Measurements from ENCODE around the gene NCKAP5. TPM values are rescaled to one million over a fixed set of nuclear protein-coding genes. Genes with fewer than 3 reads are reported as not detected.

NCKAP5 gene
- total and polyA plus RNA-seq, 2 of the 13 experiments (the other 11 are each of a cell fraction or from before 2014, with no cell fraction given): 0.01 TPM; not detected in 1

- TF ChIP-seq ZNF513 (CRISPR knock-in tag; conservative IDR thresholded peaks at IDR 0.05): no peak
- TF ChIP-seq ETV6 (CRISPR knock-in tag; conservative IDR thresholded peaks at IDR 0.05): no peak
- TF ChIP-seq DBP (CRISPR knock-in tag; IDR thresholded peaks at IDR 0.05; ENCODE audit: not compliant biosample characterization): no peak
- TF ChIP-seq CBX2 (IDR thresholded peaks at IDR 0.05; ENCODE audit: low read depth, low read length): no peak
- no peak for TF ChIP-seq CBX2 (CRISPR knock-in tag; IDR thresholded peaks at IDR 0.05; ENCODE audit: low read depth)
- TF ChIP-seq ZNF773 (CRISPR knock-in tag; IDR thresholded peaks at IDR 0.05; ENCODE audit: borderline replicate concordance): no peak
- no peak for TF ChIP-seq LBX2 (CRISPR knock-in tag; IDR thresholded peaks at IDR 0.05; ENCODE audit: borderline replicate concordance)
- no peak for TF ChIP-seq EP300 (IDR thresholded peaks at IDR 0.05; ENCODE audit: low read depth in 2 of 2, low read length in 2 of 2)
- TF ChIP-seq EP300 (CRISPR knock-in tag; IDR thresholded peaks at IDR 0.05; ENCODE audit: borderline replicate concordance): no peak
Measured at GRCh38 chr2:133568172-133568571, at the start of gene NCKAP5 (continued).

GRCh38 chr2:133609664-133610063 lies 41.4 kb upstream of the NCKAP5 start:
- no peak overlapping the region for H3K9ac ChIP-seq (ENCODE audit: insufficient read depth, low read depth, low read length)
- POLR2A ChIA-PET: no interaction called here
- no peak overlapping the region for H3K27ac ChIP-seq (ENCODE audit: extremely low read length, insufficient read depth, low read length)
- FAIRE-seq: no peak
- no peak for DNase-seq (ENCODE audit: low spot score)
- H3K79me2 ChIP-seq (ENCODE audit: insufficient read depth, low read length): no peaks in the 10 kb centered on the region
- H3K4me1 ChIP-seq (ENCODE audit: insufficient read depth, low read length): no peaks in the 10 kb centered on the region
- no peaks in the 10 kb centered on the region for H3K9me3 ChIP-seq (ENCODE audit: low read length)
- no peak overlapping the region for H3K4me3 ChIP-seq (replicated peaks in 1 of 3; ENCODE audit: insufficient read depth in 1 of 3, low read depth in 2 of 3, low read length in 3 of 3)
- in situ Hi-C loops (cut with HindIII; ENCODE audit: extremely low pct_ligation_motif_present, low pct_unique_long_range_greater_than_20kb) (no loop called here), intact Hi-C loops (cut with micrococcal nuclease; ENCODE audit: unreplicated experiment) (no loop called here)
- no peak overlapping the region for H3K4me2 ChIP-seq (ENCODE audit: low read depth, low read length)
- TF ChIP-seq, protein P1, sequence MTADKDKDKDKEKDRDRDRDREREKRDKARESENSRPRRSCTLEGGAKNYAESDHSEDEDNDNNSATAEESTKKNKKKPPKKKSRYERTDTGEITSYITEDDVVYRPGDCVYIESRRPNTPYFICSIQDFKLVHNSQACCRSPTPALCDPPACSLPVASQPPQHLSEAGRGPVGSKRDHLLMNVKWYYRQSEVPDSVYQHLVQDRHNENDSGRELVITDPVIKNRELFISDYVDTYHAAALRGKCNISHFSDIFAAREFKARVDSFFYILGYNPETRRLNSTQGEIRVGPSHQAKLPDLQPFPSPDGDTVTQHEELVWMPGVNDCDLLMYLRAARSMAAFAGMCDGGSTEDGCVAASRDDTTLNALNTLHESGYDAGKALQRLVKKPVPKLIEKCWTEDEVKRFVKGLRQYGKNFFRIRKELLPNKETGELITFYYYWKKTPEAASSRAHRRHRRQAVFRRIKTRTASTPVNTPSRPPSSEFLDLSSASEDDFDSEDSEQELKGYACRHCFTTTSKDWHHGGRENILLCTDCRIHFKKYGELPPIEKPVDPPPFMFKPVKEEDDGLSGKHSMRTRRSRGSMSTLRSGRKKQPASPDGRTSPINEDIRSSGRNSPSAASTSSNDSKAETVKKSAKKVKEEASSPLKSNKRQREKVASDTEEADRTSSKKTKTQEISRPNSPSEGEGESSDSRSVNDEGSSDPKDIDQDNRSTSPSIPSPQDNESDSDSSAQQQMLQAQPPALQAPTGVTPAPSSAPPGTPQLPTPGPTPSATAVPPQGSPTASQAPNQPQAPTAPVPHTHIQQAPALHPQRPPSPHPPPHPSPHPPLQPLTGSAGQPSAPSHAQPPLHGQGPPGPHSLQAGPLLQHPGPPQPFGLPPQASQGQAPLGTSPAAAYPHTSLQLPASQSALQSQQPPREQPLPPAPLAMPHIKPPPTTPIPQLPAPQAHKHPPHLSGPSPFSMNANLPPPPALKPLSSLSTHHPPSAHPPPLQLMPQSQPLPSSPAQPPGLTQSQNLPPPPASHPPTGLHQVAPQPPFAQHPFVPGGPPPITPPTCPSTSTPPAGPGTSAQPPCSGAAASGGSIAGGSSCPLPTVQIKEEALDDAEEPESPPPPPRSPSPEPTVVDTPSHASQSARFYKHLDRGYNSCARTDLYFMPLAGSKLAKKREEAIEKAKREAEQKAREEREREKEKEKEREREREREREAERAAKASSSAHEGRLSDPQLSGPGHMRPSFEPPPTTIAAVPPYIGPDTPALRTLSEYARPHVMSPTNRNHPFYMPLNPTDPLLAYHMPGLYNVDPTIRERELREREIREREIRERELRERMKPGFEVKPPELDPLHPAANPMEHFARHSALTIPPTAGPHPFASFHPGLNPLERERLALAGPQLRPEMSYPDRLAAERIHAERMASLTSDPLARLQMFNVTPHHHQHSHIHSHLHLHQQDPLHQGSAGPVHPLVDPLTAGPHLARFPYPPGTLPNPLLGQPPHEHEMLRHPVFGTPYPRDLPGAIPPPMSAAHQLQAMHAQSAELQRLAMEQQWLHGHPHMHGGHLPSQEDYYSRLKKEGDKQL (CRISPR knock-in tag; IDR thresholded peaks at IDR 0.05; ENCODE audit: low read depth): no peak
- TF ChIP-seq, protein P2, sequence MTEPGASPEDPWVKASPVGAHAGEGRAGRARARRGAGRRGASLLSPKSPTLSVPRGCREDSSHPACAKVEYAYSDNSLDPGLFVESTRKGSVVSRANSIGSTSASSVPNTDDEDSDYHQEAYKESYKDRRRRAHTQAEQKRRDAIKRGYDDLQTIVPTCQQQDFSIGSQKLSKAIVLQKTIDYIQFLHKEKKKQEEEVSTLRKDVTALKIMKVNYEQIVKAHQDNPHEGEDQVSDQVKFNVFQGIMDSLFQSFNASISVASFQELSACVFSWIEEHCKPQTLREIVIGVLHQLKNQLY (CRISPR knock-in tag; IDR thresholded peaks at IDR 0.05): no peak
- no peaks in the 10 kb centered on the region for H3K27me3 ChIP-seq (ENCODE audit: control insufficient read depth in 1 of 2, insufficient read depth in 2 of 2, low read length in 2 of 2)
- no peak overlapping the region for H2AFZ ChIP-seq (ENCODE audit: low read length)
- ATAC-seq: no peak
- H3K36me3 ChIP-seq (replicated peaks in 1 of 2; ENCODE audit: control insufficient read depth in 1 of 2, insufficient read depth in 2 of 2, low read length in 2 of 2): no peaks in the 10 kb centered on the region
- CTCF ChIA-PET (ENCODE audit: low intra/inter-chr PET ratio, low total read pairs): no interaction called here
- no TSS peak for BruUV-seq (replicated peaks)
- no peaks in the 10 kb centered on the region for H4K20me1 ChIP-seq (ENCODE audit: insufficient read depth, low read length)

Measured in HepG2 (cell line).